ENCODE results near the gene EPO.
"Not testable (repeated sequence)": the region's sequence is repeated elsewhere in the genome, so short reads cannot be mapped to it uniquely, and the experiment has no call there.

Gene EPO

DNA sequence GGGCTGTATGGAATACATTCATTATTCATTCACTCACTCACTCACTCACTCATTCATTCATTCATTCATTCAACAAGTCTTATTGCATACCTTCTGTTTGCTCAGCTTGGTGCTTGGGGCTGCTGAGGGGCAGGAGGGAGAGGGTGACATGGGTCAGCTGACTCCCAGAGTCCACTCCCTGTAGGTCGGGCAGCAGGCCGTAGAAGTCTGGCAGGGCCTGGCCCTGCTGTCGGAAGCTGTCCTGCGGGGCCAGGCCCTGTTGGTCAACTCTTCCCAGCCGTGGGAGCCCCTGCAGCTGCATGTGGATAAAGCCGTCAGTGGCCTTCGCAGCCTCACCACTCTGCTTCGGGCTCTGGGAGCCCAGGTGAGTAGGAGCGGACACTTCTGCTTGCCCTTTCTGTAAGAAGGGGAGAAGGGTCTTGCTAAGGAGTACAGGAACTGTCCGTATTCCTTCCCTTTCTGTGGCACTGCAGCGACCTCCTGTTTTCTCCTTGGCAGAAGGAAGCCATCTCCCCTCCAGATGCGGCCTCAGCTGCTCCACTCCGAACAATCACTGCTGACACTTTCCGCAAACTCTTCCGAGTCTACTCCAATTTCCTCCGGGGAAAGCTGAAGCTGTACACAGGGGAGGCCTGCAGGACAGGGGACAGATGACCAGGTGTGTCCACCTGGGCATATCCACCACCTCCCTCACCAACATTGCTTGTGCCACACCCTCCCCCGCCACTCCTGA is 2.4 kb downstream of the EPO start:
- TF ChIP-seq, protein P1, sequence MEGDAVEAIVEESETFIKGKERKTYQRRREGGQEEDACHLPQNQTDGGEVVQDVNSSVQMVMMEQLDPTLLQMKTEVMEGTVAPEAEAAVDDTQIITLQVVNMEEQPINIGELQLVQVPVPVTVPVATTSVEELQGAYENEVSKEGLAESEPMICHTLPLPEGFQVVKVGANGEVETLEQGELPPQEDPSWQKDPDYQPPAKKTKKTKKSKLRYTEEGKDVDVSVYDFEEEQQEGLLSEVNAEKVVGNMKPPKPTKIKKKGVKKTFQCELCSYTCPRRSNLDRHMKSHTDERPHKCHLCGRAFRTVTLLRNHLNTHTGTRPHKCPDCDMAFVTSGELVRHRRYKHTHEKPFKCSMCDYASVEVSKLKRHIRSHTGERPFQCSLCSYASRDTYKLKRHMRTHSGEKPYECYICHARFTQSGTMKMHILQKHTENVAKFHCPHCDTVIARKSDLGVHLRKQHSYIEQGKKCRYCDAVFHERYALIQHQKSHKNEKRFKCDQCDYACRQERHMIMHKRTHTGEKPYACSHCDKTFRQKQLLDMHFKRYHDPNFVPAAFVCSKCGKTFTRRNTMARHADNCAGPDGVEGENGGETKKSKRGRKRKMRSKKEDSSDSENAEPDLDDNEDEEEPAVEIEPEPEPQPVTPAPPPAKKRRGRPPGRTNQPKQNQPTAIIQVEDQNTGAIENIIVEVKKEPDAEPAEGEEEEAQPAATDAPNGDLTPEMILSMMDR (IDR thresholded peaks at IDR 0.05; ENCODE audit: low read depth, low read length) = no peak
- H3K4me3 ChIP-seq (ENCODE audit: low read depth, low read length) = no peak overlapping the region

DNA sequence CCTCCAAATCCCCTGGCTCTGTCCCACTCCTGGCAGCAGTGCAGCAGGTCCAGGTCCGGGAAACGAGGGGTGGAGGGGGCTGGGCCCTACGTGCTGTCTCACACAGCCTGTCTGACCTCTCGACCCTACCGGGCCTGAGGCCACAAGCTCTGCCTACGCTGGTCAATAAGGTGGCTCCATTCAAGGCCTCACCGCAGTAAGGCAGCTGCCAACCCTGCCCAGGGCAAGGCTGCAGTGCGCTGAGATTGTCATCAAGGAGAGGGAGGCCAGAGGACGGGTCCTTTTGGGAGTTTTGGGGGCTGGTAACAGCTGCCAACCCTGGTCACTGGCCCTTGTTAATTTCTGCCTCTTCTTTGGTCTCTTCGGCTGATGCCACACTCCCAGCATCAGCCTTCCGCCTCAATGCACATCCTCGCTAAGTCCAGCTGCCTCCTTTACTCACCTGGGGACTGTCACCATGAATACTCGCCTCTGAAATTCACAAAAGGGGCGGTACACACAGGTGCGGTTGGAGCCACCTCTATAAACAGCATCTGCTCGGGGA is 3.5 kb downstream of the EPO start:
- TF ChIP-seq, protein P1 (IDR thresholded peaks at IDR 0.05; ENCODE audit: low read depth, low read length) = no peak
- no peak overlapping the region for H3K4me3 ChIP-seq (ENCODE audit: low read depth, low read length)

- not testable (repeated sequence) for H3K4me3 ChIP-seq (ENCODE audit: low read depth, low read length)
Measured at GRCh38 chr7:100724364-100724763, 4.1 kb downstream of the EPO start.

GRCh38 chr7:100726996-100727761 is 6.9 kb downstream of the EPO start:
- TF ChIP-seq, protein P1 (IDR thresholded peaks at IDR 0.05; ENCODE audit: low read depth, low read length) = no peak
- H3K4me3 ChIP-seq (ENCODE audit: low read depth, low read length) = no peak overlapping the region

DNA sequence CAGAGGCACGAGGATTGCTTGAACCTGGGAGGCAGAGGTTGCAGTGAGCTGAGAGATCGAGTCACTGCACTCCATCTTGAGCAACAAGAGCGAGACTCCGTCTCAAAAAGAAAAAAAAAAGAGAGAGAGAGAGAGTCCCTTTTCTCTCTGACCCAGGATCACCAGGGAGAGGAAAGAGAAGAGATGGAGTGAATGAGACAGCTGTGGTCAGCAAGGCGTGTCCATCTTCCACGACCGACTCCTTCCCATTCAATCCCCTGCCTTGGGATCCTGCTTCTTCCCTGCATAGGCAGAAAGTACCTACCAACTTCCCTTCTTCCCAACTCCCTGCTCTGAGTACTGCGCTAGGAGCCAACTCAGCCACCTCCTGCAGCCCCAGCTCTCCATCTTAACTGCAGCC is 7.9 kb downstream of the EPO start:
- TF ChIP-seq, protein P1 (IDR thresholded peaks at IDR 0.05; ENCODE audit: low read depth, low read length) = no peak
- H3K4me3 ChIP-seq (ENCODE audit: low read depth, low read length) = no peak overlapping the region

GRCh38 chr7:100730136-100730800 is 10.0 kb downstream of the EPO start:
- H3K4me3 ChIP-seq (ENCODE audit: low read depth, low read length) = no peak overlapping the region
- TF ChIP-seq, protein P1 (IDR thresholded peaks at IDR 0.05; ENCODE audit: low read depth, low read length) = no peak

- no peak overlapping the region for H3K4me3 ChIP-seq (ENCODE audit: low read depth, low read length)
- TF ChIP-seq, protein P1 (IDR thresholded peaks at IDR 0.05; ENCODE audit: low read depth, low read length) = no peak
Measured at GRCh38 chr7:100731937-100732636, 11.8 kb downstream of the EPO start.

Measured in WI38 (cell line).